NCI-H748 treated with DMSO at 0.1 percent for 48 hours (cell line): ENCODE data around the gene CSTPP1.
"Not testable (repeated sequence)": the region's sequence is repeated elsewhere in the genome, so short reads cannot be mapped to it uniquely, and the experiment has no call there.

Experiments used
- DNase-seq: peaks from one replicate; lab custom pipeline; 2025; lab: John Stamatoyannopoulos, UW

Gene CSTPP1

DNA sequence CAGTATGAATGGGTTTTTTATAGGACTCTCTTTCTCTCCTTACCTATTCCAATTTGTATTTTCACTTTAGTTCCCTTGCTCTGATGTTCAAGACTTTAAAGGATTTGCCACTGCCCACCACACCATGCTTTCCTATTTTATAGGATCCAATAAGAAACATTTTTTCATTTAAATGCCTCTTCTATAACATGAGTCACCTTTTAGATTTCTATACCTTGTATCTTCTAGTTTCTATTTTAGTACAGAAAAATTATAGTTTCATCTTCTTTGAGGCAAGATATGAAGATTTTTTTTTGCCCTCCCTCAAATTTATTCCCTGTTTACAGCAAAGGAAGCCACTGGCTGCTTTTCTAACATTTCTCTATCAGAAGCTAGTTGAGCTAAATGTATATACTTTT, 163.4 kb downstream of the CSTPP1 start:
- no peak for DNase-seq

- DNase-seq: no peak
Observed at GRCh38 chr11:47101406-47101805, 164.8 kb downstream of the CSTPP1 start.

DNA sequence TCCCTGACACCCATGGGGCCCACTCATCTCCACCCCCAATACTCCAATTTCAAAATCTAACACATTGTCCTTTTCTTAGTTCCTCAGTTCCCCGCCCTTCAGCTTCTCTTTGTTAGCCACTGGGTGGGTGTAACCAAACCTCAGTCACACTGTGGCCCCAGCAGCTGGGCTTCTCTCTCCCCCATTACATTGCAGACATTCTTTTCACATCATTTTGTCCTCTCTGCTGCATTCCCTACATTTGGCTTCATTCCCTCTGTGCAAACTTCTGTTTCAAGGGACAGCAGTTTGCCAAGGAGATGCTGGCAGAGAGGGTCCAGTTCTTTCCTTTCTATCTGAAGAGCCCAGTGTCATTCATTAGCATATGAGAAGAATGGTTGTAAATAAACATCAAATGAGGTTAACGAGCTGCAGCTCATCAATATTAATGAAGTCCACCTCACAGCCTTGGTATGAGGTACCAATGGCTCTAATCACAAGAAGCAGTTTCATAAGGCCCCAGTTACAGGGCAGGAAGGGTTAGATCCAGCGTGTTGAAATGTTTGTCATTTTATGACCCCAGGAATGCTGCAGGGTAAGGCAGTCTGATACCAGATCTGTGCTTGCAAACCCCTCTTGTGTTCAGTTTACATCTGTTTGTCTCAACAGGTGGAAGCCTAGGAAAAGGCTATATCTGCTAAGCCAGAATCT, 167.8 kb downstream of the CSTPP1 start:
- DNase-seq: no peak

DNA sequence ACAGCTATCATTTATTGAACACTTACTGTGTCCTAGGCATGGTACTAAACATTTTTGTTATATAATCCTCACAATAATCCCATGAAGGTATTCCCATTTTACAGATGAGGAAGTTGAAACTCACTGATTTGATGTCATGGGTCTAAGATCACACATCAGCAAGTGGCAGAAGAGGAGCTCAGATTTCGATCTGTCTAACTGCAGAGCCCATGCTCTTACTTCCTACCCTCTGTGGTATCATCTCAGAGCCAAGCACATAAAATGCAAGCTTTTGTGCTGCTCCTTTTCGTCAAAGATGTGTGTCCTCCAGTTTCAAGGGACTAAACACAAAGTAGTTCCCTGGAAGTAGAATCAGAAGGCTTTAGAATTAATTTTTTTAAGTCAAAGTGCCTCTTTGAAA, 169.0 kb downstream of the CSTPP1 start:
- DNase-seq: no peak

- no peak for DNase-seq
Observed at GRCh38 chr11:47105974-47106373, 169.4 kb downstream of the CSTPP1 start.

DNA sequence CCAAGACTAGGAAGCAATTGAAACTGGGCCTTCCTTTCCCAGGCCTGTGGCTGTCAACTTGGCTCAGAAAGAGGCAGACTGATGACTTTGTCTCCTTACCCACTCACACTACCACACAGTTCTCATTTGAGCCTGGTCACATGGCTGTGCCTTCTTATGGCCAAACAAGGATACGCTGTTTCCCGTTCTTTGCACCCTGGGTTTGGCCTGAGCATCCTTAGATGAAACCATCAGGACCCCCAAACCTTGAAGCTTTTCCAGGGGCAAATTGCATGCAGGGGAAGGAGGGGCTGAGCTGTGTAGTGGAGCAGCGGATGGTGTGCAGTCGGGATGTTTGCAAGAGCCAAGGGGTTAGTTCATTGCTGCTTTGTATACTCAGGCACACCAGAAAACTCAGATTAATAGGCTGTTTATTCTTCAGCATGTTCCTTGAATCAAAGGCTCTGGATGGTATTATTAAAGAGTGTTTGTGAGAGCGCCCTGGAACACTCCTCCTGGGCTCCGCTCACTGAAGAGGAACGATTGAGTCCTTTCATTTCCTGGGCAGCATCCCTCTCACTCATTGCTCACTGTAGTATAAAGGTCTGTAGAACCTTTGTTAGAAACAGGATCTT, 170.3 kb downstream of the CSTPP1 start:
- DNase-seq: no peak

- DNase-seq: no peak
Observed at GRCh38 chr11:47107744-47108143, 171.2 kb downstream of the CSTPP1 start.

DNA sequence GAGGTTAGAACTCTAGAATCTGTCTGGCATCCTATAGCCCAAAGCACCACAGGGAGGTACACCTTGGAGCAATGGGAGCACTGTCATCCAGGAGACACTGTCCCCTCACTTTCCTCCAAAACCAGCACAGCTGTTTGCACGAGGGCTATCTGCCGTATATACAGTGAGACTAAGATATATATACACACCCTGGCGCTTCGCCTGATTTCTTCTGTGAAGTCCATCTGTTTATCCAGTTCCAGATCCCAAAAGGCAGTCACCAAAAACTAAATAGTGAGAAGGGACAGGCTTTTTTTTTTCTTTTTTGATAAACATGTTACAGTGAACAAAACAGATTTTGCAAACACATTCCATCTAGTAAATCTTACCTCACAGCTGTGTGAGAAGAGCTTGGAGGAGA, 171.7 kb downstream of the CSTPP1 start:
- DNase-seq: no peak

DNA sequence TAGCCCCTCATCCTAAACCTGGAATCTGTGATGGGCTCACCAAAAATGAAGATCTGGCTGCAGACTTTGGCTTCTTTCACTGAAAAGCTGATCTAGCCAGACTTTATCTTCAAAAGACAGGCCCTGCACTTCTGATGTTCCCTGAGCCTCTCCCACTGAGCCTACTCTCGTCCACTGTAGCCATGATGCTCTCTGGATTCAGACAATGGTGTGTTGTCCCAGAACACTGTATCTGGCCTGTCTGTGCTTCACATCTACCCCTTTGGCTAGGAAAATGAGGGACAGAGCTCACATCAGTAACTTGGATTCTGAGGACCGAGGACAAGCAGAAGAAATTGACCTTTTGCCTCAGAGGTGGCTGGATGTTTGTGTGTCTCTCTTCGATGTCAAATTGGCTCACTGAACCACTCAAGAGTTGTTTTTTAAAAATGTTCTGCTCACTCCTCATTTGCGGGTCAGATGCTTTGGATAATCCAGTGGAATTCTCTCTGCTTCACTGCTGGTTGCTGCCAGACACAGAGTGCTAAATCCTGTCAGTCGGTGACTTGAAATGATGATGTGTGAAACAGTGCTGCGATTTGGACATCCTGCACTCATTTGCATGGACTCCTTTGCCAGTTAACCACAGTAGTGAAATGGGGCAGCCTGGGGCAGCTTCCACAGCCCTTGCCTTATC, 172.6 kb downstream of the CSTPP1 start:
- DNase-seq: no peak

GRCh38 chr11:47109727-47110246, 173.2 kb downstream of the CSTPP1 start:
- DNase-seq: no peak

DNA sequence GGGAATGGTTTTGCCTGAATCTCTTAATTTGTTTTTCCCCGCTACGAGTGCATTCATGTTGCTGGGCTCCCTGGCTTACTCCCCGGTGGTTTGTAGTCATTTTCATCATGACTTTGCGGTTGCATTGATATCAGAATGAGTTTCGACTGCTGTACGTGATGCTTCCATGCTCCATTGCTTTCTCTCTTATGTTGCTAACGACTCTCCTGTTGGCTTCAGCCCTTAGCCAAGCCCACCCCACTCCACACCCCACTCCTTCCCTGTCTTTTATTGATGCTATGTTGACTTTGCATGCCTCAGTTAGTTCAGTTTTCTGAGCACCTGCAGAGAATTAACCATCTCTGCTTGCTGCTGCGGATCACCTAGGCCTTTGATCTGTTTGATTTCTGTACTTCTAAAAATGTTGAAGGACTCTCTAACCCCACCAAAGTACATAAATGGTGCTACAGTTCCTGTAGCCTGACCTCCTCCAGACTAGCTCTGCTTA, 174.8 kb downstream of the CSTPP1 start:
- DNase-seq: peak; percentile 93

- not testable (repeated sequence) for DNase-seq
Observed at GRCh38 chr11:47112941-47113340, 176.4 kb downstream of the CSTPP1 start.

DNA sequence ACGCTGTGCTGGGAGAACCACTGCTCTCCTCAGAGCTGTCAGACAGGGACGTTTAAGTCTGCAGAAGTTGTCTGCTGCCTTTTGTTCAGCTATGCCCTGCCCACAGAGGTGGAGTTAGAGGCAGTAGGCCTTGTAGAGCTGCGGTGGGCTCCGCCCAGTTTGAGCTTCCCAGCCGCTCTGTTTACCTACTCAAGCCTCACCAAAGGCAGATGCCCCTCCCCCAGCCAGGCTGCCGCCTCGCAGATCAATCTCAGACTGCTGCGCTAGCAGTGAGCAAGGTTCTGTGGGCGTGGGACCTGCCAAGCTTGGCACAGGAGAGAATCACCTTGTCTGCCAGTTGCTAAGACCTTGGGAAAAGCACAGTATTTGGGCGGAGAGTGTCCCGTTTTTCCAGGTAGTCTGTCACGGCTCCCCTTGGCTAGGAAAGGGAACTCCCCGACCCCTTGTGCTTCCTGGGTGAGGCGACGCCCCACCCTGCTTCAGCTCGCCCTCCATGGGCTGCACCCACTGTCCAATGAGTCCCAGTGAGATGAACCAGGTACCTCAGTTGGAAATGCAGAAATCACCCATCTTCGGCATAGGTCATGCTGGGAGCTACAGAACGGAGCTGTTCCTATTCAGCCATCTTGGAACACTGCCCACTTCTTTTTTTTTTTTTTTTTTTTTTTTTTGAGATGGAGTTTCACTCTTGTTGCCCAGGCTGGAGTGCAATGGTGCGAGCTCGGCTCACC, 182.6 kb downstream of the CSTPP1 start:
- peak; percentile 87 for DNase-seq

GRCh38 chr11:47121056-47121455, 184.5 kb downstream of the CSTPP1 start:
- DNase-seq: no peak

DNA sequence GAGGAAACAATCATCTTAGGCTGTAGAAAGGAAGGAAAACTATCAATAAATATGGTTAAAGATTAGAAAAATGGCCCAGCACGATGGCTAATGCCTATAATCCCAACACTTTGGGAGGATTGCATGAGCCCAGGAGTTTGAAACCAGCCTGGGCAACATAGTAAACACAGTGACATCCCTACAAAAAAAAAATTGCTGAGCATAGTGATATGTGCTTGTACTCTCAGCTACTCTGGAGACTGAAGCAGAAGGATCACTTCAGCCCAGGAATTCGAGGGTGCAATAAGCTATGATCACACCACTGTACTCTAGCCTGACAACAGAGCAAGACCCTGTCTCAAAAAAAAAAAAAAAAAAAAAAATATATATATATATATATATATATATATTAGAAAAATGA, 185.2 kb downstream of the CSTPP1 start:
- no peak for DNase-seq

- DNase-seq: no peak
Observed at GRCh38 chr11:47123094-47123493, 186.5 kb downstream of the CSTPP1 start.

GRCh38 chr11:47124675-47125074, 188.1 kb downstream of the CSTPP1 start:
- no peak for DNase-seq

DNA sequence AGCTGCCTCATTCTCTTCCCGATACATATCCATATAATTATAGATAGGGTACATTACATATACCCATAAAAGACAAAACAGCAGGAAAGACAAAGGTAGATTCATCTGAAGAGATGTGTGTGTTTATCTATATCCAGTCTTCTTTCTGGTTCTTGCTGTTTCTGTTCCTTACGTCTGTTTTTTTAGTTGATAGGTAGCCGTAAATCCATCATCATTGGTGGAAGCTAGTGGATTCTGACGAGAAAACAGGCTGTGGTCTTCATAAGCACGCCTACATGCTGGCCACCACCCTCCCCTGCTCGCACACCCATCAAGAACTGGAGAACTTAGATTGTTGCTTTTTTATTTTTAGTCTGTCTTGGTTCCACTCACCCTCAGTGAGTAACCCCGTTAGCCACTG, 188.5 kb downstream of the CSTPP1 start:
- no peak for DNase-seq

DNA sequence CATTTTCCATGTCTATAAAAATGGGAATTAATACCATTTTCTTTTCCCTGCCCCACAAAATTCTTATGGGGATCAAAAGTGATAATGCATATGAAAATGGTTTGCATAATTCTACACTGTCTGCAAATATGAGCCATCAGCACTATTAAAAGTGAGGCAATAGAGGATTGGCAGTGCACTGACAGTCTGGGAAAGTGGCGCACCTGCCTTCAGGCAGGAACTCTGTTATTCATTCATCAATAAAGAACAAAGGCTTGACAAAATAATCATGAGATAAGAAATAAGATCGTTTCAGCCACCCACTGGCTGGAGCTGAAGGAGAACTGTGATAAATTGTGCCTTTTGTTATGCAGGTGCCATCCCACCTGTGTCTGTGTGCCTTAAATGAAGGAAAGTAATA, 190.7 kb downstream of the CSTPP1 start:
- DNase-seq: peak; percentile 69

DNA sequence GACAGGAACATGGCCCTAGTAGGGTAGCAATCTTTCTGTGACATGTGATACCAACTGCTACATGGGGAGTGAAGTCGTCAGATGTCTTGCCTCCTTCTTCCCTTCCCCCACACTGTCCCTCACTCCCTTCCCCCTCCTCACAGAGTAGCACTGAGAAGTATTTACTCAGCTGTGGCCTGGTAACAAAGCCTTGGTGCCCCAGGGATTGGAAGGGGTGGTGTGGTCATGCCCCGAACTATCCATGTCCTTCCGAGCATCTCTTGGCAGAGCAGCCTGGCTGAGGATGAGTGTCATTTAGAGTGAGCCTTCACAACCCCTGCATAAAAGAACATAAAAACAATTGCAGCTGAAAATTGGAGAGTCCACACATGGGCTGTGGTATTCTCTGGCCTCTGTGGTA, 194.0 kb downstream of the CSTPP1 start:
- DNase-seq: peak; percentile 75

DNA sequence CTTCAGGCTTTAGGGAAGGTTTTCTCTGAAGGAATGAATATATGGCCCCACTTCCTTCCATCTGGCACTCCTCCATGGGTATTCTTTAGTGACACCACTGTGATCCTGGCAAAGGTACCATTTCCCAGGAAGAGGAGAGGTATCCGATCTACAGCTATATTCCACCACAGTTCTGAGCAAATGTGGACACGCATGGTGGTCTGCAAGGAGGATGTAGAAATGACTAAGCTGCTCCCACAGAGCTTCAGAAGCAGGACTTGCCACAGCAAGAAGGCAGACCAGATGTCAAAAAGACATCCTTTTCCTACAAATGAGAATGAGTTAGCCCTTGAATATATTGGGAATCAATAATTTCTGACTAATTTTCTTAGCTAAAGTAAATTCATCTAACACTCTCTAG, 194.6 kb downstream of the CSTPP1 start:
- DNase-seq: no peak

GRCh38 chr11:47132490-47132889, 195.9 kb downstream of the CSTPP1 start:
- no peak for DNase-seq
